ENCODE results near the gene RNF44. TPM values are rescaled to one million over a fixed set of nuclear protein-coding genes. Genes with fewer than 3 reads are reported as not detected.

Gene RNF44
- total RNA-seq, 1 donor from 2014 or later: 9.8 TPM

DNA sequence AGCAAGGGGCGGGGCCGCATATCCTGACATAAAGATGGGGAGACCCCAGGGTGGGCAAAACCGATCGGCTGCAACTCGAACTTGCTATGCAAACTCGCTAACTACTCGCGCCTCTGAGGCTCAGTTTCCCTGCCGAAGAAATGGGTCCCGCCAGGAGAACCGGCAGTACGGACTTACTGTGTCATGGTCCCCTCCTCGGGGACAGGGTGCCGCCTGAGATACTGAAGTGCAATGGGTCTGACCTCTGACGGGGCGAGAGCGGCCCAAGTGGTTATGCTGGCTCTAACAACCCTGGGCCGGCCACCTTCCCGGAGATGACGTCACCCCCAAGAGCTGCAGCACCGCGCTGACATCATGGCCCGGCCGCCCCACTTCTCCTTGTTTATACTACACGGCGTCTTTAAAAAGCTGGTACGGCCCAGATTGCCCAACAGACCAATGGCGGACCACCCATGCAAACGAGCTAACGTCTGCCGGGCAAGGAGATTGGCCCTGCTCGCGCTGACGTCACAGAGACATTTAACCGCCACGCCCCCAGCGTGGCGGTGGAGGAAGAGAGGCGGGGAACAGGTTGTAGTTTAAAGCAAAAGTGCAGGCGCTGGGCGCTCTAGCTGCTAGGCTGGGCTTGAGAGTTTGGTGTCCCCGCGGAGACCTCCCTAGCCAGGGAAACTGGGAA is 490 bp upstream of the RNF44 start:
- peak; percentile 89 for DNase-seq (ENCODE audit: low spot score in 2 of 2)
- FAIRE-seq: peak; percentile 23

DNA sequence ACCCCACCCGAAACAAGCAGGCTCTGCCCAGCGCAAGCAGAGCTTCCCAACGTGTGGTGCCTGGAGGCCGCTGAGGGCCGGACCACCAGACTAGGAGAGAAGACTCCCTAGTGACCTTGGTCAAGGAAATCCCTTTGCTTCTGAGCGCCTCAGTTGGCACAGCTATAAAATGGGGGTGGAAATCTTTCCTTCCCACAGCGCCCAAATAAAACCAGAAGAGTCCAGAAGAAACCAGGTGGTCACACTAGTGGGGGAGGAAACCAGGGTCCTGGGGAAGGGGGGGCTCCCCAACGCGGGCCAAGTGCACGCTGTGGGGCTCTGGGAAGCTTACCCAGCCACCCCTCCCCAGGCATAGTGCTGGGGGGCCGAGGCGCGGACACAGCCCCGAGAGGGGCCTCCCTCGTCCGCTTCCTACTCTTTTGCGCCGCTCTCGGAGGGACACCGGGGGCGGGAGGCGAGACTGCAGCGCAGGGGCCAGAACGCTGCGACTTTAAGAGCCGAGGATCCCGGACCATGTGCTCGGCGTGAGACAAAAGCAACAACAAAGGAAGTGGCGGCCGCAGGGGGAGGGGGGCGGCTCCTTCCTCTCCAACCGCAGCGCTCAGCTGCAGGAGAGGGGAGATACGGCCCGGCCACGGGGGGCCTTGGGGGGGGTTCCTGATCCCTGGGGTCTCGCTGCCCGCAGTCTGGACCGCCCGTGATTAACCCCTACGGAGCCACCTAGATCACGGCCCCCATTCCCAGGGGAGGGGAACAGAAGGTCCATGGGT is 885 bp downstream of the RNF44 start:
- no peak for FAIRE-seq
- DNase-seq (ENCODE audit: low spot score in 2 of 2): peak; percentile 84 to 87

DNA sequence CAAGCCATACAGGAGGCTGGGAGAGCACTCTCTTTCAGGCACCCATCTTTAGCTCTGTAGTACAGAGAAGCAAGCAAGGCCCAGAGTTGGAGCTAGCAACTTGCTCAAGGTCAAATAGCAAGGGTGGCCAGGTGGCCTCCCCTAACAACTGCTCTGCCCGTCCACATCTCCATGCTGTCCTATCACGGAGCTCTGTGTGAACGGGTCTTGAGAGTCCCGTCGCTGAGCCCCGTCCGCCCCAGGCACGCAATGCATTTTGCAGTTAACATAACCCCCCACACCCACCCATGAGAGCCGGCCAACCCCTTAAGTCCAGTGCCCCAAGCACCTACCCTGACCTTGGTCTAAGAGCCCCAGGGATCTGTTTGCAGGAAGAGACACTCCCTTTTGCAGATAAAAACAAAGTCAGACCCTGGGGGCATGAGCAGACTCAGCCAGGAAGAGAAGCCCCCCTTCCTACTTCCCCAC is 1.5 kb downstream of the RNF44 start:
- FAIRE-seq: no peak
- DNase-seq (ENCODE audit: low spot score in 2 of 2): no peak

DNA sequence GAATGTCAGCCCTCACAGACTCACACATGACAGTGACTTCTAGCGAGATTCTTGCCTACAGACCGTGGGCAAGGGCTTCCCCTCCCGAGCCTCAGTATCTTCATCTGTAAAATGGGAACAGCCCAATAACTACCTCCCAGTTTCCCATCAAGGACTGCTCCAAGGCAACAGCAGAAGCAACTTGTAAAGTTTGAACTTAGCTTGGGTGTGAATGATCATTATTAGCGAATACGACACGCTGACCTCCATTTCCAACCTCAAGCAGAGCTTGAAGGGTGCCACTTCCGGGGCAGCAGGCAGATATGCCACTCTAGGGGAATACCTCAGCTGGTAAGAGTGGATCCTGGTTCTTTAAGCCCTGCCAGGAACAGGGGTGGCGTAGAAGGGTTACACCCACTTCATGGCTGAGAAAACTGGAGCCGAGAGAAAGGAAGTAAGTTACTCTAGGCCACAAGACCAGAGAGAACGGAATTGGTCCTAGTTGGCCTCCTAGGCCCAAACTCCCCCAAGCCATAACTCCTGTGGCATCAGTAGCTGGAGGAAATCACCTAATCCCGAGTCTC is 2.0 kb downstream of the RNF44 start:
- no peak for FAIRE-seq

DNA sequence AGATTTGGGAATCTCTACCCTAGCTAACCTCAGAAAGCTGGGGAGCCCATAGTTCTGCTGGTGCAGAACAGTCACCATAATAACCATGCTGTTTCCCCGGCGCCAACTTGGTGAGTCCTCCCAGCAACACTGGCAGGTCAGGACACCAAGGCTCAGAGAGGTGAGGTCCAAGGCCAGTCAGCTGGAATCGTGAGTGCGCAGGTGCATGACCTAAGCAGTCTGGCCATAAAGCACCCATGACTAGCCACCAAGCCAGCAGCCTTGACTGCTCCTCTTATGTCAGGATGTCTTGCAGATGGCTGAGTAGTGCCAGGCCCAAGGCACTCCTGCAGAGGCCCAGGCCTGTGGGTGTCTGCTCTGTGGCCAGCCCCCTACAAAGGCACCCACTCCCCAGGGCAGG is 2.6 kb downstream of the RNF44 start:
- DNase-seq (ENCODE audit: low spot score in 2 of 2): no peak
- no peak for FAIRE-seq

More for the DNA sequence above, 2.0 kb downstream of the RNF44 start:
- no peak for DNase-seq (ENCODE audit: low spot score in 2 of 2)

DNA sequence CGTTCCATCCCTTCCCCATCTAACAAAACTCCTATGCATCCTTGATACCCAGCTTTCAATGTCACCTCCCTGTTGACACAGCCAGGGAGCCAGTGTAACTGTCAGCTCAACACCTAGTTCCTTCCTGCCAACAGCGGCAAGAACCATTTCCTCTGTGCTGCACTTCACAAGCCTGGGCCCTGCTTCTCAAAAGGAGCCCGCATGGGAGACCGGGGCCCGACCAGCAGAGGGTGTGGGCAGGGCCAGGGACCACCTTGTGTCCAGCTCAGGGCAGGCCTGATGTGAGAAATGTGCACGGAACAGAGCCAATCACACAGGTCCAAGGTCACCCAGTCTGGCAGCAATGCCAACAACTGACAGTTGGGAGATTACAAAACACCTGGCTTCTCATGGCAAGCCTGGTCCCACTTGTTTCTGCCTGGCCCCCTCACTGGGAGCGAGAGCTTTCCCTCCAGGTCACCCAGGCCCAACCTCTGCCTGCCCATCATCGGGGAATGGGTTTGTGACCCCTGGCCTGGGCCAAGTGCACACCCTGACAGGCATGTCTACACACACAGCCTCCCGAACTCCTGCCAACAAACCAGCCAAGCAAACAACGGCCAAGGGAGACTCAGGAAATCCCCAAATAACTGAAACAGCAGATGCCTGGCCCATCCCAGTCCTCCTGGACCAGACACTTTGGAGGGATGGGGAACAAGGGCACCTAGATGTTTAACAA is 3.1 kb downstream of the RNF44 start:
- DNase-seq (ENCODE audit: low spot score in 2 of 2): no peak
- no peak for FAIRE-seq

DNA sequence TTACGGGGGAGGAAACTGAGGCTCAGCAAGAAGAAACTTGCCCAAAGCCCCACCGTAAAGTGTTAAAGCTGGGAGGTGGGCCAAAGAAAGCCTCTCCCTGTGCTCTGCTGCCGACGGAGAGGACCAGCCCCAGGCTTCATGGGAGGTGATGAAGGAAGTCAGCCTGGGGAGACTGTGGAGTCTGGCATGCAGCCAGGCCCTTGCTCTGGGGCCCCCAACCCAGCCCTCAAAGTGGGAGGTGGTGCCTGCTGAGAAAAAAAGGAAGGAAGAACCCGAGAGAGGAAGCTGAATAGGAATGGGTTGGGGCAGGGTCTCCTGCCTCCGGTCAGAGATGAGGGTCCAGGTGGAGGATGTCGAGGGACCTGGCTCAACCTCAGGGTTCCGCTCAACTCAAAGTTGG is 3.8 kb downstream of the RNF44 start:
- DNase-seq (ENCODE audit: low spot score in 2 of 2) (peak in 1 of 2 donors; percentile 42), FAIRE-seq (no peak)

DNA sequence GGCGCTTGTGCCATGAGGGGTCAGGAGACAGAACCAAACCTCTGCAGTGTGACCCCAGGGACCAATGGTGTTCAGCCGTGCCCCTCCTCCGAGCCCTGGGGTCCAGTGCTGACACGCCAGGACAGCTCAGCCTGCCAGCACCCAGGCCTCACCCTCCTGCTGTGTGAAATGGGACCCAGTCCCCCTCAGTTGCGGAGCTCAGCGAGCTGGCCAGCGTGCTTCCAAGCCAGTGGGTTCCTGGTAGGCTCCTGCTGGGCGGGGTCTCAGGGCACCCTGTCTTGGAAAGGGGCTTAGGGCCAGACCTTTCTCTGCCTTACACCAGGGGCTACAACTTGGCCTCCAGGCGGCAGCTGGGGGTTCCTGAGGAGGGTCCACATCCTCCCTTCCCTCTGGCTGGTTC is 4.4 kb downstream of the RNF44 start:
- DNase-seq (ENCODE audit: low spot score in 2 of 2): no peak
- FAIRE-seq: no peak

DNA sequence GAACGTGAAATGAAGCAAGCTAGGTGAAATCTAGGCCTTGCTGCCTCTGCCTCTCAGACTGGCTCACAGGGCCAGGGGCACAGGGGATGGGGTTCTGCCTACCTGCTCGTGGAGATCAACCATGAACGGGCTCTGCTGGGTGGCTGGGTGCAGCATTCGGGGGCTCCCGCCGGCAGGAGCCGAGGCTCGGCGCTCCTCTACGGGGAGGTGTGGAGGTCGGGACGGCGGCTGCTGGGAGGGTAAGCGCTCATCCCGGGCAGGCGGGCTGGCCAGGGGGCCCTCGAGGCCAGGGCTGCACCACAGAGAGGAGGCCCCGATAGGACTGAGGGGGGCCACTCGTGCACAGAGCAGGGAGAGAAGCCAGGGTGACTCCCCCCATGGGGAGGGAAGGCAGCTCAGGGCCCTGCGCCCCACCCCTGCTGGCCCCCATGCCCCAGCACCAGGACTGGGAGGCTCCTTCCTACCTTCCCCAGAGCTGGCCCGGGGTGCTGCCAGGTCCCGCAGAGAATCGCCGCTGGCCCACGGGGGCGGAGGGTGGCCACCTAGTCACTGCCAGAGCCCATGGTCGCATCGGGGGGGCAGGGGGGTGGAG is 5.2 kb downstream of the RNF44 start:
- FAIRE-seq (no peak), DNase-seq (ENCODE audit: low spot score in 2 of 2) (no peak)

DNA sequence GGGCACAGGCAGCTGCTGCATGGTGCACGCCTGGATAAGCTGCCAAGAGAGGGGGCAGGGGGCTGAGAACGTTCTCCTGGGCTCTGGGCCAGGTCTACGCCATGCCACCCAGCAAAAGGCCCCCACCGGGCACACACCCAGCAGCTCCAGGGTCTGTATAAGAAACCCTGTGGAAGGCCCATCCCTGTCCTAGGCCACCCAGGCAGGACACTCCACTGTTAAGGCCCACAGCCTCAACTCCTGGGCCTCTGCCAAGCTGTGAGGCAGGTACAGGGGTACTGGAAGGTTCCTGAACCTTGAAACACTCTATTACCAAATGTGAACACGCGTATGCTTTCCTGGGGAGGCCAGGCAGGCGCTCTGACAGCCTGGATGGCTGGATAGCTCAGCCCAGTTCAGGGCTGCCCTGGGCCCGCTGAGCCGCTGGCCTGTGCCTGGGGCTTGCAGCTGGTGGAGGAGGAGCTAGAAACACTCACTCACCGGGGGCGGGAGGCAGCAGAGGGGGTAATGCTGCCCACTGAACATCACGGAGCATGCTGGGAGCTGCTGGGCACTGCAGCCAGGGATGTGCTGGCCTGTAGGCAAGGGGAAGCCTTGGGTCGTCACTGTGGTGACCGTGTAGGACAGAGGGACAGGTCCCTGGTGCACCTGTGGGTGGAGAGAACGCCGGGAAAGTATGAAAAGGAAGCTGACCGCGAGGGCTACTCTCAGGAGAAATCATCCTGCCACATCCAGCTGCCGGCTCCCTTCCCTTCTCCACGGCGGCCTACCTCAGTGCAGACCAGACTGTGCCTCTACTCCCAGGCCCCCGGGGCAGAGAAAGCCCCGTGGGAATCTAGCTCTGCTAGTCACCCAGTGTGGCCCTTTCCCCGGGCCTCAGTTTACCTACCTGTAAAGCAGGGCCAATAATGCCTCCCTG is 6.0 kb downstream of the RNF44 start:
- FAIRE-seq (no peak), DNase-seq (ENCODE audit: low spot score in 2 of 2) (peak; percentile 89)

DNA sequence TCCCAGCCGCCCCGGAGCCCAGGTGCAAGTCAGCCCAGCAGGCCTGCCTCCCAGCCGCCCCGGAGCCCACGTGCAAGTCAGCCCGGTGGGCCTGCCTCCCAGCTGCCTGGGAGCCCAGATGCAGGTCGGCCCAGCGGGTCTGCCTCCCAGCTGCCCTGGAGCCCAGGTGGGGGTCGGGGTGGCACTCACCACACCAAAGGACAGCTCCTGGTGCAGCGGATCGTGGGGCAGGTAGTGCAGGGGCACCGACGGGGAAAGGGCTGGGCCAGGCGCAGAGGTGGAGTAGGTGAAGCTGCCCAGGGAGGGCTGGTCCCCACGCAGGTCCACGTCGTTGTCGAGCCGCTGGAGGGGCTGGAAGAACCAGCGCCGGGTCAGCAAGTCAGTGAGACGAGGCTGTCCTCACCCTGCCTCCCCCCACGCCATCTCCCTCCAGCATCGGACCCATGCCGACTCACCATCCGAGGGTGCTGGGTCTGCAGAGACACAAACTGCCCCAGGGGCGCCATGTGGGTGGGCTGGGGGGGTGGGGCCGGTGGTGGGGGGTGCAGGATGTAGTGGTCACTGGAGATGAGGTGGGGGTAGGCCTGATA is 6.7 kb downstream of the RNF44 start:
- FAIRE-seq (no peak), DNase-seq (ENCODE audit: low spot score in 2 of 2) (peak in 1 of 2 donors; percentile 39)

DNA sequence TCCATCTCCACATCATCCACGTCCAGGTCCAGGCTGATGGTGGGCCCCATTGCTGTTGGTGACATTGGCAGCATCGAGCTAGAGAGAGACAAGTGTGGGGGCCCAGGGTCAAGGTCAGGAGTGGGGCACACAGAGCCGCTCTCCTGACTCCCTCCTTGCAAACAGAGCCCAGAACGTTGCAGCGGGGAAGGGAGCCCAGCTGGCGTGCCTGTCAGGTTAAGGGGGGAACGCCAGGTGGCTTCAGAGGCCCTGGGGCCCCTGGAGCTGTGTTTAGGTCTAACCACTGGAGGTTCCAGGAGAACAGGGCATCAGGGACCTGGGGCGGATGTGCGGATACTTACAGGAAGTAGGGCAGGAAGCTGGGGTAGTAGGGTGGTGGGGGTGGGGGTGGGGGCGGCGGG is 7.5 kb downstream of the RNF44 start:
- DNase-seq (ENCODE audit: low spot score in 2 of 2): peak in 1 of 2 donors; percentile 38
- no peak for FAIRE-seq

DNA sequence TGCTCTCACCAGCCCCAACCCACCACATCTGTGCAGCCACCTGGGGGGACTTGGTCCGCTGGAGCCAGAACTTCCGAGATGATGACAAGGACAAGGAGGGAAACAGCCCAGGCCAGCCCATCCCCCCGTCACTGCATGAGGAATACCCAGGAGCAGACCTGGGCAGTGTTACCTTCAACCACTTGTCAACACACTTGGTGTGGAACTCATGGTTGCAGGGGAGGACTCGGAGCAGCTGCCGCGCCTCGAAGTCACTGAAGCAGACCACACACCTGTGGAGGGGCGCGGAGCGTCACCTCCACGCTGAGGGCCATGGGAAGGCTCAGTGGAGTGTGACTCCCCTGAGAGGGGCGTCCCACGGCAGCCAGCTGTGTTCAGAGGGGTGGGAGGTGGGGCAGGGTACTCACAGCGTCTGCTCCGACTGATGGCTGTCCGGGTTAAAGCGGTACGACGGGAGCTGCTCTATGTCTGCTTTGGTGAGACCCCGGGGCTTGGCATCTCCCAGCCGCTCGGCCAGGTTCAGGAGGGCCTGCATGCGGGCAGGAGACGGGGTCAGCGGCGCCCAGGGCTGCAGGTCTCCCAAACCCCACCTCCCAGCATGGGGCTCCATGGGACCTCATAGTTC is 8.0 kb downstream of the RNF44 start:
- DNase-seq (ENCODE audit: low spot score in 2 of 2) (no peak), FAIRE-seq (no peak)

DNA sequence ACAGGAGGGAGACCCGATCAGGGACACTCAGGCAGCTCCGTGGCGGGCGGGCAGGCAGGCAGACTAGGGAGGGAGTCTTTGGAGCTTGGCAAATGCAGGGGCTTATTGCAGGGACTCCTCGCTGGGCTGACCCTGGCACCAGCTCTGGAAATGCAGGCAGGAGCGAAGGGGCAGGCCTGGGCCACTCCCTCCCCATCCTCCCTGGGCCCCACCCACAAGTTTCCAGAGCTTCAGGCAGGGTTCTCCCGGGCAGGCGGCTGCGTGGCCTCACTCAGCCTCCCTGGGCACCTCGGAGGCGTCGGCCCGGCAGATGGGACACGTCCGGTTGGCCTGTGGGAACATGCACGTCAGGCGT is 8.5 kb downstream of the RNF44 start:
- no peak for DNase-seq (ENCODE audit: low spot score in 2 of 2)
- no peak for FAIRE-seq

DNA sequence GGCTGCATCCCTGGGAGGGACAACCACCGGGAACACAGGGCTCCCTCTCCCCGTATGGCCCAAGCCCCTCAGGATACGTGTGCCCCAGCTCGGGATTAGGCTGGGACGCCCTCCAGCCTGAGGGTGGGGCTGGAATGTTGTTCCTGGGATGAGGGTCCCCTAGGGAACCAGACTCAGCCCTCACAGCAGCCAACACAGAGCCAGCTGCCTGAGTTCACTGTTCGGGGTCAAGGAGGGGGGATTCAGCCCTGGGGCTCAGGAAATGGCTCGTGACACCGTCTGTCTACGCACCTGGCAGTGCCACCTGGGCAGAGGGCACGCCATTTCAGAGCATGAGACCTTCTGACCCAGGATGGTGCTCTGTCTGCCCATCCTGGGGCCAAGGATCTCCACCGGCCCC is 8.9 kb downstream of the RNF44 start:
- FAIRE-seq: no peak
- no peak for DNase-seq (ENCODE audit: low spot score in 2 of 2)

DNA sequence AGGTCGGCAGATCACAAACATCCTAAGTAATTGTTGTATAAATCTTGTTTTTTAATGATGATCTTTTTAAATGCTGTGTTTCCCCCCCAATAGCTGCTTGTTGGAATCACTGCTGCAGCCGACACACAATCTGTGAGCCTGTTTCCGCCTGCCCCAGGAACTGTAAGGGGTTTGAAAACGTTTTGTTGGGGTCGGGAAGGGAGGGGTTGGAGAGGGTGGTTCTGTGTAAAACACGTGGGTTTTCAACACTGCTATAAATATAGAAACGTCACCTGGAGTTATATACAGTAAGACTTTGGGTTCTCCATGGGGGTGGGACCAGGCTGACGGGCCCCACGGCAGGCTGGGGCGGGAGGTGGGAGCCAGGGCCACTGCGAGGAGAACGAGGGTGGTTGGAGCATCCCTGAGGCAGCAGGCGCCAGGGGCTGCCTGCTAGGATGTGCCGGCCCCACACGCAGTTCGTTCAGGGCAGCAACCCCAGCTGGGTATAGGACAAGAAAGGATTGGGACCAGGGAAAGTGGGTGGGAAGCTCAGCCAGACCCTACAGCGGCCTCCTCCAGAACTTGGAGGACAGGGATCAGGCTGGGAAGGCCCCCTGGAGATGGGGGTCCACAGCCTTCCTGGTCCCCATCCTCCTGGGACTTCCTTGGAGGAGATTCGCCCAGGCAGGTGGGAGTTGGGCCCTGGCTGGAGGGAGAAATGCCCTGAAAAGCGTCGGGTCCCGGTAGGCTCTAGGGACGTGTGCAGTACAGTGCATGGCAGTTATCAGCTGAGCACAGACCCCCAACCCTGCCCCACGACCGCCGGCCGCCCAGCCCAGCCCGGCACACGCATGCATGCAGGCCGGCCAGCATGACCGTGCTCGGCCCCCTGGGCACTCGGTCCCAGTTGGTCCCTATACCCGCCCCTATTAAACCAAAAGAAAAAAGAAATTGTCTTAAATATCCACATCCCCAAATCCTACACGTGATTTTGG is 9.7 kb downstream of the RNF44 start:
- no peak for FAIRE-seq
- DNase-seq (ENCODE audit: low spot score in 2 of 2): no peak

DNA sequence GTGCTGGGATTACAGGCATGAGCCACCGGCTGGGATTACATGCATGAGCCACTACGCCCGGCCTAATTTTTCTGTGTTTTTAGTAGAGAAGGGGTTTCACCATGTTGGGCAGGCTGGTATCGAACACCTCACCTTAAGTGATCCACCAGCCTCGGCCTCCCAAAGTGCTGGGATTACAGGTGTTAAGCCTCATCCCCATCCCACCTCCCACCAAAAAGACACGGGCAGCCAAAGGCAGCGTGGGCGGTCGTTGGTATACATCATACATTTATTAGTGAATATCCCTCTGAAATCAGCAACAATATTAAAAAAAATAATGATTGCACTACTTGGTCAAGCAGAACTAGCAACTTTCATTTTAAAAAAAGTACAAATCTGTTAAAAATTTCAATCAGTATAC is 10.7 kb downstream of the RNF44 start:
- FAIRE-seq: no peak
- no peak for DNase-seq (ENCODE audit: low spot score in 2 of 2)

DNA sequence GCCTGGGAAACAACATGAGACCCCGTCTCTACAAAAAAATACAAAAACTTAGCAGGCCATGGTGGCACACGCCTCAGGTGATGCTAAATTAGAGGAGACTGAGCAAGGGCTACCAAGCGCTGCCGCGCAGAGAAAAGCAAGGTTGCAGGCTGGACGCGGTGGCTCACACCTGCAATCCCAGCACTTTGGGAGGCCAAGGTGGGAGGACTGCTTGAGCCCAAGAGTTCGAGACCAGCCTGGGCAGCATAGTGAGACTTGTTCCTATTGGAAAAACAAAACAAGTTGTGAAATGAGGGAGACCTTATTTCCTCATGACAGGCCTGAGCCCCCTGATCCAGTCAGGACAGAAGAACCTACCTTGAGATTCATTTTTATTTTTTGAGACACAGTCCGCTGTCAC is 11.5 kb downstream of the RNF44 start:
- DNase-seq (ENCODE audit: low spot score in 2 of 2) (no peak), FAIRE-seq (no peak)

Data from frontal cortex (tissue), 4 donors.